Measurements from ENCODE around the gene NDUFAF5. TPM values are rescaled to one million over a fixed set of nuclear protein-coding genes. Genes with fewer than 3 reads are reported as not detected.

NDUFAF5 gene
- total RNA-seq, 1 experiment from 2014 or later, result 31.8 TPM

GRCh38 chr20:13749811-13750210, 35.0 kb upstream of the NDUFAF5 start (continued):
- no peak for TF ChIP-seq PRDM15 (CRISPR knock-in tag; IDR thresholded peaks at IDR 0.05)

DNA sequence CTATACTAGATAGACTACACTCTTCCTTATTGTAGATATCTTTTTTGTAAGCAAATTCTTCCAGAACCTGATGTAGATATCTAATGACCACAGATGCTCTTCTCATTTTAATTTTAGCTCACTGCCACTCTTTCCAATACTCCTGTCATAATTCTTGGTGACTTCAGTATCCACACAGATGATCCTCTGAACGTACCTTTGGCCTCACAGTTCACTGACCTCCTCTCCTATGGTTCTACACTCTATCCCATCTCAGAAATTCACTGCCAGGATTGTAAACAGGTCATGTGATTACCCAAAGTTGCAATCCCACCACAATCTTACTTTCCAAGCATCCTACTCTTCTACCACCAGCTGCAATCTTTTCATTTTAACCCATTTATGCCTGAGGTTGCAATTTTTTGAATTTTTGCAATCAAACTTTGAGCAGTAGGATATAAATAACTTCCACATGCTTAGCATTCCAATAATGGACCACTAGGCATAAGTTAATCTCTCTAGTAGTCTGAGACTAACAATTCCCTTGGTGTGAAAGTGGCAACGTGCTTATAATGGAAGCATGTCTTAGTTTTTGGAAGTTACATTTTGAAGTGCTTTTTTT, 31.3 kb upstream of the NDUFAF5 start:
- Mint-ChIP-seq H3K27me3 (ENCODE audit: low read depth) (no peaks in the 10 kb centered on the region), H3K4me3 (no peak overlapping the region), H3K4me1 (no peaks in the 10 kb centered on the region), H3K36me3 (peaks cover 22% of the 10 kb centered on the region), H3K9me3 (no peaks in the 10 kb centered on the region), H3K27ac (no peak overlapping the region)
- CTCF ChIA-PET, result no interaction called here
- TF ChIP-seq, protein P1, sequence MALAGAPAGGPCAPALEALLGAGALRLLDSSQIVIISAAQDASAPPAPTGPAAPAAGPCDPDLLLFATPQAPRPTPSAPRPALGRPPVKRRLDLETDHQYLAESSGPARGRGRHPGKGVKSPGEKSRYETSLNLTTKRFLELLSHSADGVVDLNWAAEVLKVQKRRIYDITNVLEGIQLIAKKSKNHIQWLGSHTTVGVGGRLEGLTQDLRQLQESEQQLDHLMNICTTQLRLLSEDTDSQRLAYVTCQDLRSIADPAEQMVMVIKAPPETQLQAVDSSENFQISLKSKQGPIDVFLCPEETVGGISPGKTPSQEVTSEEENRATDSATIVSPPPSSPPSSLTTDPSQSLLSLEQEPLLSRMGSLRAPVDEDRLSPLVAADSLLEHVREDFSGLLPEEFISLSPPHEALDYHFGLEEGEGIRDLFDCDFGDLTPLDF (CRISPR knock-in tag; IDR thresholded peaks at IDR 0.05), result no peak
- DNase-seq (ENCODE audit: low spot score) (no peak), ATAC-seq (no peak)
- POLR2A ChIA-PET, result interaction anchor here (0.6 kb wide), 1 partner anchor 31 kb away, joined by 3 read pairs; the partner anchor contains the start of gene ESF1

GRCh38 chr20:13755809-13756208, 29.0 kb upstream of the NDUFAF5 start:
- Mint-ChIP-seq H3K4me1 (no peaks in the 10 kb centered on the region), H3K27ac (no peak overlapping the region), H3K27me3 (ENCODE audit: low read depth) (no peaks in the 10 kb centered on the region), H3K36me3 (peaks cover 32% of the 10 kb centered on the region), H3K9me3 (peaks cover 7% of the 10 kb centered on the region), H3K4me3 (no peak overlapping the region)
- POLR2A ChIA-PET, result no interaction called here
- DNase-seq (ENCODE audit: low spot score) (no peak), ATAC-seq (no peak)
- CTCF ChIA-PET, result no interaction called here
- TF ChIP-seq, protein P2, sequence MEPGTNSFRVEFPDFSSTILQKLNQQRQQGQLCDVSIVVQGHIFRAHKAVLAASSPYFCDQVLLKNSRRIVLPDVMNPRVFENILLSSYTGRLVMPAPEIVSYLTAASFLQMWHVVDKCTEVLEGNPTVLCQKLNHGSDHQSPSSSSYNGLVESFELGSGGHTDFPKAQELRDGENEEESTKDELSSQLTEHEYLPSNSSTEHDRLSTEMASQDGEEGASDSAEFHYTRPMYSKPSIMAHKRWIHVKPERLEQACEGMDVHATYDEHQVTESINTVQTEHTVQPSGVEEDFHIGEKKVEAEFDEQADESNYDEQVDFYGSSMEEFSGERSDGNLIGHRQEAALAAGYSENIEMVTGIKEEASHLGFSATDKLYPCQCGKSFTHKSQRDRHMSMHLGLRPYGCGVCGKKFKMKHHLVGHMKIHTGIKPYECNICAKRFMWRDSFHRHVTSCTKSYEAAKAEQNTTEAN (CRISPR knock-in tag; IDR thresholded peaks at IDR 0.05), result no peak
- no peak for TF ChIP-seq ELF4 (CRISPR knock-in tag; IDR thresholded peaks at IDR 0.05; ENCODE audit: low read depth)
- no peak for TF ChIP-seq RELA (CRISPR knock-in tag; IDR thresholded peaks at IDR 0.05; ENCODE audit: borderline replicate concordance)
- TF ChIP-seq, protein P3, sequence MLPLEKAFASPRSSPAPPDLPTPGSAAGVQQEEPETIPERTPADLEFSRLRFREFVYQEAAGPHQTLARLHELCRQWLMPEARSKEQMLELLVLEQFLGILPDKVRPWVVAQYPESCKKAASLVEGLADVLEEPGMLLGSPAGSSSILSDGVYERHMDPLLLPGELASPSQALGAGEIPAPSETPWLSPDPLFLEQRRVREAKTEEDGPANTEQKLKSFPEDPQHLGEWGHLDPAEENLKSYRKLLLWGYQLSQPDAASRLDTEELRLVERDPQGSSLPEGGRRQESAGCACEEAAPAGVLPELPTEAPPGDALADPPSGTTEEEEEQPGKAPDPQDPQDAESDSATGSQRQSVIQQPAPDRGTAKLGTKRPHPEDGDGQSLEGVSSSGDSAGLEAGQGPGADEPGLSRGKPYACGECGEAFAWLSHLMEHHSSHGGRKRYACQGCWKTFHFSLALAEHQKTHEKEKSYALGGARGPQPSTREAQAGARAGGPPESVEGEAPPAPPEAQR (CRISPR knock-in tag; IDR thresholded peaks at IDR 0.05), result no peak
- no peak for TF ChIP-seq FOXK1 (CRISPR knock-in tag; IDR thresholded peaks at IDR 0.05)
- TF ChIP-seq, protein P4, sequence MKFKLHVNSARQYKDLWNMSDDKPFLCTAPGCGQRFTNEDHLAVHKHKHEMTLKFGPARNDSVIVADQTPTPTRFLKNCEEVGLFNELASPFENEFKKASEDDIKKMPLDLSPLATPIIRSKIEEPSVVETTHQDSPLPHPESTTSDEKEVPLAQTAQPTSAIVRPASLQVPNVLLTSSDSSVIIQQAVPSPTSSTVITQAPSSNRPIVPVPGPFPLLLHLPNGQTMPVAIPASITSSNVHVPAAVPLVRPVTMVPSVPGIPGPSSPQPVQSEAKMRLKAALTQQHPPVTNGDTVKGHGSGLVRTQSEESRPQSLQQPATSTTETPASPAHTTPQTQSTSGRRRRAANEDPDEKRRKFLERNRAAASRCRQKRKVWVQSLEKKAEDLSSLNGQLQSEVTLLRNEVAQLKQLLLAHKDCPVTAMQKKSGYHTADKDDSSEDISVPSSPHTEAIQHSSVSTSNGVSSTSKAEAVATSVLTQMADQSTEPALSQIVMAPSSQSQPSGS (CRISPR knock-in tag; IDR thresholded peaks at IDR 0.05; ENCODE audit: borderline replicate concordance, low read depth), result no peak
- TF ChIP-seq MXD4 (CRISPR knock-in tag; IDR thresholded peaks at IDR 0.05; ENCODE audit: borderline replicate concordance), result no peak
- no peak for TF ChIP-seq ATF3 (CRISPR knock-in tag; conservative IDR thresholded peaks at IDR 0.05)
- TF ChIP-seq CDX4 (CRISPR knock-in tag; IDR thresholded peaks at IDR 0.05; ENCODE audit: borderline replicate concordance), result no peak
- no peak for TF ChIP-seq ZNF396 (CRISPR knock-in tag; IDR thresholded peaks at IDR 0.05; ENCODE audit: borderline replicate concordance)
- no peak for TF ChIP-seq NFE2L1 (CRISPR knock-in tag; IDR thresholded peaks at IDR 0.05)
- TF ChIP-seq PRDM15 (CRISPR knock-in tag; IDR thresholded peaks at IDR 0.05), result no peak
- no peak for TF ChIP-seq SMAD4 (CRISPR knock-in tag; IDR thresholded peaks at IDR 0.05)
- TF ChIP-seq ZNF423 (CRISPR knock-in tag; IDR thresholded peaks at IDR 0.05), result no peak
- no peak for TF ChIP-seq TCF7 (CRISPR knock-in tag; IDR thresholded peaks at IDR 0.05; ENCODE audit: low read depth)
- TF ChIP-seq, protein P5, sequence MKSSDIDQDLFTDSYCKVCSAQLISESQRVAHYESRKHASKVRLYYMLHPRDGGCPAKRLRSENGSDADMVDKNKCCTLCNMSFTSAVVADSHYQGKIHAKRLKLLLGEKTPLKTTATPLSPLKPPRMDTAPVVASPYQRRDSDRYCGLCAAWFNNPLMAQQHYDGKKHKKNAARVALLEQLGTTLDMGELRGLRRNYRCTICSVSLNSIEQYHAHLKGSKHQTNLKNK (CRISPR knock-in tag; IDR thresholded peaks at IDR 0.05), result no peak
- no peak for TF ChIP-seq CREM (CRISPR knock-in tag; IDR thresholded peaks at IDR 0.05)
